ENCODE measurements around the gene KDM4B.

The KDM4B gene

DNA sequence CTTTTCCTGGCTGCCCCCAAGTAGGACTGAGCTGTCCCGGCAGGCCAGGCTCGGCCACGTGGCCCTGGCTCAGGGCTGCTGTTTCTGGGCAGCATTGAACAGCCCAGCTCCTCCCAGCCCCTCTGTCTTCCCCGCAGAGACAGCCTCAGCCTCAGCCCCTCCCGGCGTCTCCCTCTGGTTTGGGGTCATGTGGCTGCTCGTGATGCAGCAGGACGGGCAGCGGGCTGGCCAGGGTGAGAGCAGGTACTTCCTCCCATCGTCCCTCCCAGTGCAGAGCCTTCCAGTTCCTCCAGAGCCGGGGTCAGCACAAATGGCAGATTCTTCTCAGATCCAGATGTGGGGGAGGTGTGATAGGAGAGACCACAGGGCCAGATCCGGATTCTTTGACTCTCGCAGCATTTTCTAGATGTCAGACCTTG lies 114.6 kb downstream of the KDM4B start:
- Histone ChIP-seq H3K9ac (ENCODE audit: low read depth, low read length) (no peak overlapping the region), H3K36me3 (ENCODE audit: control insufficient read depth, insufficient read depth, low read length) (peaks cover 28% of the 10 kb centered on the region), H3K4me3 (ENCODE audit: low read depth, low read length) (no peak overlapping the region), H3K27me3 (ENCODE audit: control insufficient read depth, insufficient read depth, low read length) (no peaks in the 10 kb centered on the region), H3K4me1 (ENCODE audit: control insufficient read depth, insufficient read depth, low read length) (no peaks in the 10 kb centered on the region), H3K9me3 (ENCODE audit: control insufficient read depth, insufficient read depth, low read length) (no peaks in the 10 kb centered on the region), H3K27ac (ENCODE audit: low read depth, low read length) (no peak overlapping the region)

DNA sequence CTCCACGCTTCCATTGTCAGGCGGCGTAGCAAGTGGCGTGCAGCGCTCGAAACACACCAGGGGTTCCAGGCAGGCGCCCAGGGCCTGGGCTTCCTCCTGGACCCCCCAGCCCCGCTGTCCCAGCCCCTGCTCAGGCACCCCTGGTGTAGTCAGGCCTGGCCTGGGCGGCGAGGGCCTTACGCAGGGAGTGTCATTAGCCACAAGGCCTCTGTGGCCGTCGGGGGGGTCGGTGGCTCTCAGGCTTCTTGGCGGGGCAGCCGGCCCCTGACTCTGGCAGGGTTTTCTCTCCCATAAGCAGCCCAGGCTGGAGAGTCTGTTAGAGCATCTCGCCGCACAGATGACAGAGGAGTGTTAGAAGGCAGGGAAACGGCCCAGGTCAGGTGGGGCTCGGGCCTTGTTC lies 116.7 kb downstream of the KDM4B start:
- H3K9me3 ChIP-seq (ENCODE audit: control insufficient read depth, insufficient read depth, low read length), result no peaks in the 10 kb centered on the region
- peaks cover 16% of the 10 kb centered on the region; the same call in 1 of the 2 replicates for H3K36me3 ChIP-seq (ENCODE audit: control insufficient read depth, insufficient read depth, low read length)
- H3K27ac ChIP-seq (ENCODE audit: low read depth, low read length), result no peak overlapping the region
- H3K27me3 ChIP-seq (ENCODE audit: control insufficient read depth, insufficient read depth, low read length), result no peaks in the 10 kb centered on the region
- no peak overlapping the region for H3K4me3 ChIP-seq (ENCODE audit: low read depth, low read length)
- H3K9ac ChIP-seq (ENCODE audit: low read depth, low read length), result no peak overlapping the region
- H3K4me1 ChIP-seq (ENCODE audit: control insufficient read depth, insufficient read depth, low read length), result no peaks in the 10 kb centered on the region

DNA sequence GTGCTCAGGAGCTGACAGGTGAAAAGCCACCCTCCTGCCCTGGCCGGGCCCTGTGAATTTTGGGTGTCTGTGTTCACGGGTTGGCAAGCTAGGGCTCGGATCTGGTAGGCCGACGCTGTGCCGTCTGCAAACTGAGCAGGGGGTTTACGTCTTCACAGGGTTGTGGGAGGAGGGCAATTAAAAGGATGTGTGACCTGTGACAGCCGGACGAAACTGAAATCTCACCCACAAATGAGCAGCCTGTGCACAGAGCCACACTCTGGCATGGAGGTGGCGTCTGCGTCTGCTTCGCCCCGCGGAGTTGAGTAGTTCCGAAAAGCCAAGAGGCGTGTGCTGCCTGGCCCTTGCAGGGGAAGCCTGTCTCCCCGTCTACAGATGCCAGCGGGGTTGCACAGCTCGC lies 117.3 kb downstream of the KDM4B start:
- Histone ChIP-seq H3K27ac (ENCODE audit: low read depth, low read length) (no peak overlapping the region), H3K27me3 (ENCODE audit: control insufficient read depth, insufficient read depth, low read length) (no peaks in the 10 kb centered on the region), H3K4me1 (ENCODE audit: control insufficient read depth, insufficient read depth, low read length) (no peaks in the 10 kb centered on the region), H3K4me3 (ENCODE audit: low read depth, low read length) (no peak overlapping the region), H3K9ac (ENCODE audit: low read depth, low read length) (no peak overlapping the region), H3K36me3 (ENCODE audit: control insufficient read depth, insufficient read depth, low read length) (peaks cover 14% of the 10 kb centered on the region; the same call in 1 of the 2 replicates), H3K9me3 (ENCODE audit: control insufficient read depth, insufficient read depth, low read length) (no peaks in the 10 kb centered on the region)

DNA sequence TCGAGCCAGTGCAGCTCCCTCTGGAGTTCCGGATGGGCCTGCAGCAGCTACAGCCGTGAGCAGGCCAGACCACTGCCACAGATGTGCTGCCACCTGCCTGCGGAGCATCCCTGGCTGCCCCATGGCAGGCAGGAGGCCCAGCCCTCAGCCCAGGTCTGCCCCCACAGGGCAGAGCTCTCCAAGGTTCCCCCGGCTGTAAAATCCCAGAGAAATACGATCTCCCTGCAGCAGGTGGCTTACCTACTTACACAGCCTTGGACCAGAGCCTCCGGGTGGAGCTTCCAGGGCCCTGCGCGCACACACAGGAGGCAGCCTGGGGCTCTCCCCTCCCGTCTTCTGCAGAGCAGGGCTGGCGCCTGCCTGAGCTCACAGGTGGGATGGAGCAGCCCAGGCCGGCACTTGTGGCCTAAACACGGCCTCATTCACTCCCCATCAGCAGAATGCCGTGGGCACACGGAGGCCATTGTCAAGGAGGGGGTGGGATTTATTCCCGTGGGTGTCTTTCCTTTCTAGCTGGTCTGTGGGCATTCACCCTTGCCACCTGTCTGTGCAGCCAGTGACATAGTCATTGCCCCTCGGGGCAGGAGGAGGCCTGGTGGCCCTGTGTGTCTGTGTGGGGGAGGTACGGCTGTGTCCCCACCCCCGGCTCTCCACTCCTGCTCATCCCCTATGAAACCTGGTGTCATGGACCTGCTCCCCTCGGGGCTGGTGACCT lies 118.0 kb downstream of the KDM4B start:
- no peaks in the 10 kb centered on the region for H3K9me3 ChIP-seq (ENCODE audit: control insufficient read depth, insufficient read depth, low read length)
- H3K4me1 ChIP-seq (ENCODE audit: control insufficient read depth, insufficient read depth, low read length), result no peaks in the 10 kb centered on the region
- H3K9ac ChIP-seq (ENCODE audit: low read depth, low read length), result no peak overlapping the region
- H3K36me3 ChIP-seq (ENCODE audit: control insufficient read depth, insufficient read depth, low read length), result peaks cover 14% of the 10 kb centered on the region; the same call in 1 of the 2 replicates
- H3K27ac ChIP-seq (ENCODE audit: low read depth, low read length), result no peak overlapping the region
- H3K27me3 ChIP-seq (ENCODE audit: control insufficient read depth, insufficient read depth, low read length), result no peaks in the 10 kb centered on the region
- no peak overlapping the region for H3K4me3 ChIP-seq (ENCODE audit: low read depth, low read length)

DNA sequence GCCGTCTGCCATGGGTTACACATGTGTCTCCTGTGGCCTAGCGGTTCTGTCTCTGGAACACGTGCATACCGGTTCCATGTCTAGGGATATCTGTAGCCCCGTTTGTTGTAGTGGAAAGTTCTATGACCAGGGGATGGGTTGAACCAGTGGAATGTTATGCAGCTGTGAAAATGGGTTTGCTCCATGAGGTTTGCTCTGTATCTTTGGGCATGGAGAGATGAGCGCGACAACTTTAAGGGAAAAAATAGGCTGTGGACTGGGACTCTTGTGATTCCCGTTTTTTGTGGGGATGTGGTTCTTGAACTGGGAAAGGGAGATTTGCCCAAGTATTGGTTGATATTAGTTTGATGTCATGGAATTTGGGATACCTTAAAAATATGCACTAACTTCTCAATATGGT lies 120.4 kb downstream of the KDM4B start:
- Histone ChIP-seq H3K9ac (ENCODE audit: low read depth, low read length) (no peak overlapping the region), H3K27ac (ENCODE audit: low read depth, low read length) (no peak overlapping the region), H3K27me3 (ENCODE audit: control insufficient read depth, insufficient read depth, low read length) (no peaks in the 10 kb centered on the region), H3K4me1 (ENCODE audit: control insufficient read depth, insufficient read depth, low read length) (no peaks in the 10 kb centered on the region), H3K4me3 (ENCODE audit: low read depth, low read length) (no peak overlapping the region), H3K9me3 (ENCODE audit: control insufficient read depth, insufficient read depth, low read length) (no peaks in the 10 kb centered on the region), H3K36me3 (ENCODE audit: control insufficient read depth, insufficient read depth, low read length) (0 out of 2 replicates have a peak, but pooled peaks cover 5% of the 10 kb centered on the region)

DNA sequence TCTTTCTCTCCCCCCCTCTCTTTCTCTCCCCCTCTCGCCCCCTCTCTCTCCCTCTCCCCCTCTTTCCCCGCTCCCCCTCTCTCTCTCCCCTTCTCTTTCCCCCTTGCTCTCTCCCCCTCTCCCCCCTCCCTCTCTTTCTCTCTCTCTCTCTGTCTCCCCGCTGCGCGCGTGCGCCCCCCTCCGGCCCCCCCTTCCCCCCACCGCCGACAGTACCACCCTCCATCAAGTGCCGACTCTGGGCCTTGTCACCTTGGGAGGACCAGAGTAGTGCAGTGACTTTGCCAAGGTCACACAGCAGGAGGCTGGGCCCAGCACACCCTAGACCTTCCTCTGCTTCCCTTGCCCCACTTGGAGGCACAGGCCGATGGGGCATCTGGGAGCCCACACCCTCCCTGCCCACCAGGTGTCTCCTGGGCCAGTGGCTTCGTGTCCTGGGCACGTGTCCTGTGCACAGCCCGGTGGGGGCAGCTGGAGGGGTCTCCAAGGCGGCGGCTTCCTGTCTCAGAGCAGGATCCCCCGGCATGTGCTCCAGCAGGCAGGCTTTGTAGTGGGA lies 121.6 kb downstream of the KDM4B start:
- H3K36me3 ChIP-seq (ENCODE audit: control insufficient read depth, insufficient read depth, low read length), result 0 out of 2 replicates have a peak, but pooled peaks cover 5% of the 10 kb centered on the region
- H3K27me3 ChIP-seq (ENCODE audit: control insufficient read depth, insufficient read depth, low read length), result no peaks in the 10 kb centered on the region
- no peaks in the 10 kb centered on the region for H3K4me1 ChIP-seq (ENCODE audit: control insufficient read depth, insufficient read depth, low read length)
- no peaks in the 10 kb centered on the region for H3K9me3 ChIP-seq (ENCODE audit: control insufficient read depth, insufficient read depth, low read length)
- H3K9ac ChIP-seq (ENCODE audit: low read depth, low read length), result no peak overlapping the region
- H3K4me3 ChIP-seq (ENCODE audit: low read depth, low read length), result no peak overlapping the region
- H3K27ac ChIP-seq (ENCODE audit: low read depth, low read length), result peak overlapping the region; percentile 8

DNA sequence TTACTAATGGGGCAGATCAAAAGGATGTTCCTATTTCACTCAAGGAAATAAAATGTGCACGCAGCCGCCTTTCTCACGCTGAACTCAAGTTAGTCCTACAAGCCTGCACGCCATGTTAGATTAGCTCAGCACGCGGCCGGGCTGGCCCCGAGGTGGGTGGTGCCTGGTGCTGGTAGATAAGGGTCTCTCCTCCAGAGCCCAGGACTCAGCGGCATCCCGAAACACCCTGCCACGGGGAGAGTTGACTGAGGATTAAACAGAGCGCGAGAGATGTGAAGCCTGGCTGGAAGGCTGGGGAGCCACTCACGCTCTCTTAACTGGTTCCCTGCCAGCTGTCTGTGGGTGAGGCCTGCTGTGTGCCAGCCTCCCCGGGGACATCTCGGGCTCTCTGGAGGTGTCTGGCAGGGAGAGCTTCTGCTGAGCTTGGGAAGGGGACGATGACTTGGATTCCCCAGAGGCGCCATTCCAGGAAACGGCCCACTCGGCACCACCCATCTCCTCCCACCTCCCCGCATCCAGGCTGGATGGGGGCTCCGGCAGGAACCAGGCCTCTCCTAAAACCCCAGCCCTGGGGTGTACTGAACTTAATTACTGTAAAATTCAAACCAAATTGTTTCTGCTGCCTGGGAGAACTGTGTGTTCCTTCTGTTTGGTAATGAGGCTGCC lies 122.2 kb downstream of the KDM4B start:
- no peak overlapping the region for H3K4me3 ChIP-seq (ENCODE audit: low read depth, low read length)

DNA sequence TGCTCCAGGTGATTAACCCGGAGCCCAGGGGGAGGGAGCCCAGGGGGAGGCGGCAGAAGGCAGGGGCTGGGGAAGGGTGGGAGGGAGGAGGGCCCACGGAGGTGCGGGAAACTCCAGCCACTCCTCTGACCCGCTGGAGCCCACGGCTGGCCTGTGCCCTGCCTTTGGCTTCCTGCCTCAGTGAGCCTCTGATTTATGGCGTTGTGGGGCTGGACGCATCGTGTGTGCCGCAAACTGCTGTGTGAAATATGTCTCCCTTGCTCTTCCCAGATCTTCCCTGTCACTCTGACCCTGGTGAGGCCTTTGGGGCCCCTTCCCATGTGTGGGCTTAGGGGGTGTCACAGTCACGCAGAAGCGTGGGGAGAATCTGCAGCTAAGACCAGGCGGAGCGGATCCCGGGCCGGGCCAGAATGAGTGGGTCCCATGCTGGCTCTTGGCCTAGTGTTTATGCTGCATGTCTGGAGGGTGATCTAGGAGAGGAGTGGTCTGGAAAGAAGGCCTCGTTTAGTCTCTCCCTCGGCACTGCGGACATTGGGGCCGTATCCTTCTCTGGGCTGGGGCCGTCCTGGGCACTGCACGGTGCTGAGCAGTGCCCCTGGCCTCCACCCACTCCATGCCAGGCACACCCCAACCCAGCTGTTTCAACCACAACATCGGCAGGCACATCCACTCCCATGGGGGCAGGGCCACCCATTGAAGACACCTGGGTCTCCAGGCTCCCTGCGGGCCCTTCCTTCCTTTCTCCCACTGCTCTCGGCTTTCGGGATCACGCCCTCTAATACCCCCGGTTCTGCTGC lies 123.0 kb downstream of the KDM4B start:
- no peak overlapping the region for H3K27ac ChIP-seq (ENCODE audit: low read depth, low read length)
- H3K9me3 ChIP-seq (ENCODE audit: control insufficient read depth, insufficient read depth, low read length), result no peaks in the 10 kb centered on the region
- no peak overlapping the region for H3K9ac ChIP-seq (ENCODE audit: low read depth, low read length)
- 0 out of 2 replicates have a peak, but pooled peaks cover 5% of the 10 kb centered on the region for H3K36me3 ChIP-seq (ENCODE audit: control insufficient read depth, insufficient read depth, low read length)
- no peaks in the 10 kb centered on the region for H3K4me1 ChIP-seq (ENCODE audit: control insufficient read depth, insufficient read depth, low read length)
- H3K27me3 ChIP-seq (ENCODE audit: control insufficient read depth, insufficient read depth, low read length), result no peaks in the 10 kb centered on the region
- H3K4me3 ChIP-seq (ENCODE audit: low read depth, low read length), result no peak overlapping the region

More for the DNA sequence above, 122.2 kb downstream of the KDM4B start:
- Histone ChIP-seq H3K9ac (ENCODE audit: low read depth, low read length) (no peak overlapping the region), H3K4me1 (ENCODE audit: control insufficient read depth, insufficient read depth, low read length) (no peaks in the 10 kb centered on the region), H3K27me3 (ENCODE audit: control insufficient read depth, insufficient read depth, low read length) (no peaks in the 10 kb centered on the region), H3K27ac (ENCODE audit: low read depth, low read length) (peak overlapping the region; percentile 8), H3K9me3 (ENCODE audit: control insufficient read depth, insufficient read depth, low read length) (no peaks in the 10 kb centered on the region), H3K36me3 (ENCODE audit: control insufficient read depth, insufficient read depth, low read length) (0 out of 2 replicates have a peak, but pooled peaks cover 5% of the 10 kb centered on the region)

DNA sequence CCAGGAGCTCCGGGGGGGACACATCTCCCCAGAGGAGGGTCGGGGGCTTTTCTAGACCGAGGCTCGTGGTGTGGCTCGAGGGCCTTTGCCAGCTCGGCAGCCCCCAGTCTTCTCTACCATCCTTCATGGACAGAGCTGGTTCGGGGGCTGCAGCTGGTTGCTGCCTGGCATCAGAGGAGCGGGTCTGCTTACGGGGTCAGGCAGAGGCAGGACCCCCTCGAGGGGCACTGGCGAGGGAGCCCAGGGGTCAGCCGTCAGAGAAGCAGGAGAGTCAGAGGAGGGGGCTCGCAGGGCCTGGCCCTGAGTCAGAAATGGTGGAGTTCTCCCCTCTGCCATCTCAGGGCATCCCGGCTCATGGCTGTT lies 123.5 kb downstream of the KDM4B start:
- Histone ChIP-seq H3K36me3 (ENCODE audit: control insufficient read depth, insufficient read depth, low read length) (0 out of 2 replicates have a peak, but pooled peaks cover 5% of the 10 kb centered on the region), H3K27ac (ENCODE audit: low read depth, low read length) (no peak overlapping the region), H3K4me3 (ENCODE audit: low read depth, low read length) (no peak overlapping the region), H3K27me3 (ENCODE audit: control insufficient read depth, insufficient read depth, low read length) (no peaks in the 10 kb centered on the region), H3K9me3 (ENCODE audit: control insufficient read depth, insufficient read depth, low read length) (no peaks in the 10 kb centered on the region), H3K9ac (ENCODE audit: low read depth, low read length) (no peak overlapping the region), H3K4me1 (ENCODE audit: control insufficient read depth, insufficient read depth, low read length) (no peaks in the 10 kb centered on the region)

DNA sequence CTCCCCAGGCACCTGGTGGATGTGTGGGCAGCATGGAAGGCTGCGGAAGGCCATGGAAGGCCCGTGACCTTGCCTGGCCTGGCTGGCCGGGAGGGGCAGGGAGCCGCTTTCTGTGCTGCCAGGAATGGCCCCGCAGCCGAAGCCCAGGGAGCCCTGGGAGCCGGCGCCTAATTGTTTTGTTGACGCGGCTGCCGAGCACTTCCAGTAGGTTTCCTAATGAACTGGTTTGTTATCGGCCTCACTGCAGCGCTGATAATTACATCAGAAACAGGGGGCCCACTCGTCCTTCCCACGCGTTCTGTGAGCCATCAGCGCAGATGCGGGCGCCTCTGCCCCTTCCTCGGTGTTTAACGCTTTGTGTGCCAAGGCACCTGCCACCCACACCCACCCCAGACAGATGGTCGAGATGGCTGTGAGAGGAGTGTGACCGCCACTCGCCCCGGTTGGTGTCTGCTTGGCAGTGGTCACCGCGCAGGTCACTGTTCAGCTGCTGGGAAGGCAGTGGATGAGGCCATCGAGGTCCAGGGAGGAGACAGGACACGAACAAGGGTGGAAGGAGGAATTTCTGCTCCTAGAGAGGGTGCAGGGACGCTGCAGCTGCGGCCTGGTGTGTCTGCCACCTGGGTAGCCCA lies 124.5 kb downstream of the KDM4B start:
- Histone ChIP-seq H3K4me3 (ENCODE audit: low read depth, low read length) (no peak overlapping the region), H3K9me3 (ENCODE audit: control insufficient read depth, insufficient read depth, low read length) (no peaks in the 10 kb centered on the region), H3K36me3 (ENCODE audit: control insufficient read depth, insufficient read depth, low read length) (0 out of 2 replicates have a peak, but pooled peaks cover 5% of the 10 kb centered on the region), H3K9ac (ENCODE audit: low read depth, low read length) (no peak overlapping the region), H3K27ac (ENCODE audit: low read depth, low read length) (no peak overlapping the region), H3K27me3 (ENCODE audit: control insufficient read depth, insufficient read depth, low read length) (no peaks in the 10 kb centered on the region), H3K4me1 (ENCODE audit: control insufficient read depth, insufficient read depth, low read length) (no peaks in the 10 kb centered on the region)
